ENCODE data around the gene DPPA2. TPM values are rescaled to one million over a fixed set of nuclear protein-coding genes. Genes with fewer than 3 reads are reported as not detected.

Gene DPPA2
- total RNA-seq, 1 experiment from 2014 or later: not detected

- Histone ChIP-seq H3K36me3 (ENCODE audit: control insufficient read depth, insufficient read depth, low read length) (no peaks in the 10 kb centered on the region), H3K27me3 (ENCODE audit: control insufficient read depth, insufficient read depth, low read length) (no peaks in the 10 kb centered on the region), H3K9me3 (ENCODE audit: control insufficient read depth, insufficient read depth, low read depth, low read length) (no peaks in the 10 kb centered on the region), H3K4me3 (ENCODE audit: low read depth in 2 of 2, low read length in 2 of 2) (no peak overlapping the region), H3K4me1 (ENCODE audit: control insufficient read depth, insufficient read depth, low read length) (no peaks in the 10 kb centered on the region), H3K27ac (ENCODE audit: low read length) (no peak overlapping the region)
- in situ Hi-C loops (cut with HindIII; ENCODE audit: low pct_unique_long_range_greater_than_20kb, low sequenced_read_pairs): no loop called here
- intact Hi-C loops (cut with micrococcal nuclease; ENCODE audit: unreplicated experiment): no loop called here
- BruUV-seq (replicated peaks): no TSS peak
- POLR2A ChIA-PET: no interaction called here
- ATAC-seq (no peak), DNase-seq (ENCODE audit: low read depth, low spot score) (no peak)
- TF ChIP-seq, protein P1, sequence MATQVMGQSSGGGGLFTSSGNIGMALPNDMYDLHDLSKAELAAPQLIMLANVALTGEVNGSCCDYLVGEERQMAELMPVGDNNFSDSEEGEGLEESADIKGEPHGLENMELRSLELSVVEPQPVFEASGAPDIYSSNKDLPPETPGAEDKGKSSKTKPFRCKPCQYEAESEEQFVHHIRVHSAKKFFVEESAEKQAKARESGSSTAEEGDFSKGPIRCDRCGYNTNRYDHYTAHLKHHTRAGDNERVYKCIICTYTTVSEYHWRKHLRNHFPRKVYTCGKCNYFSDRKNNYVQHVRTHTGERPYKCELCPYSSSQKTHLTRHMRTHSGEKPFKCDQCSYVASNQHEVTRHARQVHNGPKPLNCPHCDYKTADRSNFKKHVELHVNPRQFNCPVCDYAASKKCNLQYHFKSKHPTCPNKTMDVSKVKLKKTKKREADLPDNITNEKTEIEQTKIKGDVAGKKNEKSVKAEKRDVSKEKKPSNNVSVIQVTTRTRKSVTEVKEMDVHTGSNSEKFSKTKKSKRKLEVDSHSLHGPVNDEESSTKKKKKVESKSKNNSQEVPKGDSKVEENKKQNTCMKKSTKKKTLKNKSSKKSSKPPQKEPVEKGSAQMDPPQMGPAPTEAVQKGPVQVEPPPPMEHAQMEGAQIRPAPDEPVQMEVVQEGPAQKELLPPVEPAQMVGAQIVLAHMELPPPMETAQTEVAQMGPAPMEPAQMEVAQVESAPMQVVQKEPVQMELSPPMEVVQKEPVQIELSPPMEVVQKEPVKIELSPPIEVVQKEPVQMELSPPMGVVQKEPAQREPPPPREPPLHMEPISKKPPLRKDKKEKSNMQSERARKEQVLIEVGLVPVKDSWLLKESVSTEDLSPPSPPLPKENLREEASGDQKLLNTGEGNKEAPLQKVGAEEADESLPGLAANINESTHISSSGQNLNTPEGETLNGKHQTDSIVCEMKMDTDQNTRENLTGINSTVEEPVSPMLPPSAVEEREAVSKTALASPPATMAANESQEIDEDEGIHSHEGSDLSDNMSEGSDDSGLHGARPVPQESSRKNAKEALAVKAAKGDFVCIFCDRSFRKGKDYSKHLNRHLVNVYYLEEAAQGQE (IDR thresholded peaks at IDR 0.05; ENCODE audit: insufficient read depth in 1 of 2, low read depth in 2 of 2, low read length in 1 of 2): no peak
- TF ChIP-seq POLR2AphosphoS5 (IDR thresholded peaks at IDR 0.05; ENCODE audit: low read depth, low read length) (no peak), TCF7L2 (IDR thresholded peaks at IDR 0.05; ENCODE audit: low read depth, low read length) (no peak), SIN3A (IDR thresholded peaks at IDR 0.05; ENCODE audit: borderline replicate concordance, insufficient read depth, low read depth, low read length) (no peak)
- TF ChIP-seq, protein P2, sequence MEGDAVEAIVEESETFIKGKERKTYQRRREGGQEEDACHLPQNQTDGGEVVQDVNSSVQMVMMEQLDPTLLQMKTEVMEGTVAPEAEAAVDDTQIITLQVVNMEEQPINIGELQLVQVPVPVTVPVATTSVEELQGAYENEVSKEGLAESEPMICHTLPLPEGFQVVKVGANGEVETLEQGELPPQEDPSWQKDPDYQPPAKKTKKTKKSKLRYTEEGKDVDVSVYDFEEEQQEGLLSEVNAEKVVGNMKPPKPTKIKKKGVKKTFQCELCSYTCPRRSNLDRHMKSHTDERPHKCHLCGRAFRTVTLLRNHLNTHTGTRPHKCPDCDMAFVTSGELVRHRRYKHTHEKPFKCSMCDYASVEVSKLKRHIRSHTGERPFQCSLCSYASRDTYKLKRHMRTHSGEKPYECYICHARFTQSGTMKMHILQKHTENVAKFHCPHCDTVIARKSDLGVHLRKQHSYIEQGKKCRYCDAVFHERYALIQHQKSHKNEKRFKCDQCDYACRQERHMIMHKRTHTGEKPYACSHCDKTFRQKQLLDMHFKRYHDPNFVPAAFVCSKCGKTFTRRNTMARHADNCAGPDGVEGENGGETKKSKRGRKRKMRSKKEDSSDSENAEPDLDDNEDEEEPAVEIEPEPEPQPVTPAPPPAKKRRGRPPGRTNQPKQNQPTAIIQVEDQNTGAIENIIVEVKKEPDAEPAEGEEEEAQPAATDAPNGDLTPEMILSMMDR (IDR thresholded peaks at IDR 0.05): no peak
- CTCF ChIA-PET: no interaction called here
These were observed 22.0 kb upstream of the DPPA2 start for GRCh38 chr3:109338322-109338721.

DNA sequence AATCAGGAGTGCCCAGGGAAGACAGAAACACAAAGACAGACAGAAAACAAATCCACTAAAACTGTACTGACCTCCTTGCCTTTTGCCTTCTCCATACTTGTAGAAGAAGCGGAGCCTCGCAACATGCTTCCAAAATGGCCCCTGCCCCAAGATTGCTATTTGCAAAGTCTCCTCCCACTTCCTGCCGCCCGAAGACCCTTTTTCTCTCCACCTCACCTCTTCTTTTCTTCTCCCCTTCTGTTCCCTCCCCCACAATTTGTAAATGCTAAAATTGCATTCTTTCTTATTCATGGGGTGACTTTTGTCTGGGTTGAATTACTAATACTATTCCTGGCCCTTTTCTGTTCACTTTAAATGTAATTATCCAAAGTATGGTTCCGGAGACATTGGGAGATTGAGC lies 21.1 kb upstream of the DPPA2 start, which contains the start of gene DPPA4:
TSS of gene DPPA4 (minus strand) at position 154 of the 400 bp plus-strand sequence. CDS start at position 125, 29 bp downstream.
- no peak for TF ChIP-seq POLR2AphosphoS5 (IDR thresholded peaks at IDR 0.05; ENCODE audit: low read depth, low read length)
- no peak for TF ChIP-seq TCF7L2 (IDR thresholded peaks at IDR 0.05; ENCODE audit: low read depth, low read length)
- TF ChIP-seq, protein P1 (IDR thresholded peaks at IDR 0.05; ENCODE audit: insufficient read depth in 1 of 2, low read depth in 2 of 2, low read length in 1 of 2): no peak
- TF ChIP-seq, protein P2 (IDR thresholded peaks at IDR 0.05): no peak
- no peak for TF ChIP-seq SIN3A (IDR thresholded peaks at IDR 0.05; ENCODE audit: borderline replicate concordance, insufficient read depth, low read depth, low read length)
- intact Hi-C loops (cut with micrococcal nuclease; ENCODE audit: unreplicated experiment) (no loop called here), in situ Hi-C loops (cut with HindIII; ENCODE audit: low pct_unique_long_range_greater_than_20kb, low sequenced_read_pairs) (no loop called here)
- Histone ChIP-seq H3K27me3 (ENCODE audit: control insufficient read depth, insufficient read depth, low read length) (no peaks in the 10 kb centered on the region), H3K4me3 (ENCODE audit: low read depth in 2 of 2, low read length in 2 of 2) (peak within 1 kb of the TSS; percentile 13 to 29), H3K36me3 (ENCODE audit: control insufficient read depth, insufficient read depth, low read length) (no peaks in the 10 kb centered on the region), H3K9me3 (ENCODE audit: control insufficient read depth, insufficient read depth, low read depth, low read length) (no peaks in the 10 kb centered on the region), H3K4me1 (ENCODE audit: control insufficient read depth, insufficient read depth, low read length) (no peaks in the 10 kb centered on the region), H3K27ac (ENCODE audit: low read length) (no peak within 1 kb of the TSS)
- ChIA-PET CTCF (no interaction called here), POLR2A (no interaction called here)
- no peak for ATAC-seq
- no TSS peak for BruUV-seq (replicated peaks)
- no peak for DNase-seq (ENCODE audit: low read depth, low spot score)

Data from Panc1 (cell line).